ENCODE data around the gene NDRG2. TPM values are rescaled to one million over a fixed set of nuclear protein-coding genes. Genes with fewer than 3 reads are reported as not detected.

The NDRG2 gene
- polyA plus RNA-seq, 3 donors, result 6.8 to 11.7 (median 11.1) TPM

- H3K27ac Mint-ChIP-seq, result no peak overlapping the region
- intact Hi-C loops (cut with micrococcal nuclease), result no loop called here
- peaks cover 48 to 56% of the 10 kb centered on the region in 2 donors for H3K36me3 Mint-ChIP-seq
- TF ChIP-seq, protein P1, sequence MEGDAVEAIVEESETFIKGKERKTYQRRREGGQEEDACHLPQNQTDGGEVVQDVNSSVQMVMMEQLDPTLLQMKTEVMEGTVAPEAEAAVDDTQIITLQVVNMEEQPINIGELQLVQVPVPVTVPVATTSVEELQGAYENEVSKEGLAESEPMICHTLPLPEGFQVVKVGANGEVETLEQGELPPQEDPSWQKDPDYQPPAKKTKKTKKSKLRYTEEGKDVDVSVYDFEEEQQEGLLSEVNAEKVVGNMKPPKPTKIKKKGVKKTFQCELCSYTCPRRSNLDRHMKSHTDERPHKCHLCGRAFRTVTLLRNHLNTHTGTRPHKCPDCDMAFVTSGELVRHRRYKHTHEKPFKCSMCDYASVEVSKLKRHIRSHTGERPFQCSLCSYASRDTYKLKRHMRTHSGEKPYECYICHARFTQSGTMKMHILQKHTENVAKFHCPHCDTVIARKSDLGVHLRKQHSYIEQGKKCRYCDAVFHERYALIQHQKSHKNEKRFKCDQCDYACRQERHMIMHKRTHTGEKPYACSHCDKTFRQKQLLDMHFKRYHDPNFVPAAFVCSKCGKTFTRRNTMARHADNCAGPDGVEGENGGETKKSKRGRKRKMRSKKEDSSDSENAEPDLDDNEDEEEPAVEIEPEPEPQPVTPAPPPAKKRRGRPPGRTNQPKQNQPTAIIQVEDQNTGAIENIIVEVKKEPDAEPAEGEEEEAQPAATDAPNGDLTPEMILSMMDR (IDR thresholded peaks at IDR 0.05), result no peak
- peaks cover 51 to 55% of the 10 kb centered on the region in 2 donors for H3K36me3 ChIP-seq (replicated peaks in 1 of 2; ENCODE audit: control insufficient read depth in 1 of 2, insufficient read depth in 2 of 2, low read length in 2 of 2)
- no peak overlapping the region for H3K4me2 ChIP-seq (replicated peaks; ENCODE audit: extremely low read depth, low read length, poor library complexity, severe bottlenecking)
- peaks cover 0 to 3% (median 0%) of the 10 kb centered on the region in 3 donors for H3K27me3 Mint-ChIP-seq (ENCODE audit: low read depth in 3 of 3)
- H3K27me3 ChIP-seq (ENCODE audit: control insufficient read depth in 2 of 2, insufficient read depth in 2 of 2, low read length in 2 of 2), result no peaks in the 10 kb centered on the region
- WGBS (ENCODE audit: insufficient coverage), result no CpG with 5 or more reads among the region's 4 CpGs
- no peak overlapping the region for H3K4me3 Mint-ChIP-seq
- H4K20me1 ChIP-seq (ENCODE audit: insufficient read depth, low read length), result no peaks in the 10 kb centered on the region
- no peak for DNase-seq
- H3K9ac ChIP-seq (ENCODE audit: insufficient read depth, low read length, poor library complexity, severe bottlenecking), result no peak overlapping the region
- no peak overlapping the region for H2AFZ ChIP-seq (ENCODE audit: insufficient read depth, low read depth, low read length, poor library complexity, severe bottlenecking)
- no peak overlapping the region for H3K4me3 ChIP-seq (replicated peaks in 1 of 3; ENCODE audit: low read depth in 2 of 3, low read length in 3 of 3)
- no peaks in the 10 kb centered on the region for H3K9me3 ChIP-seq (replicated peaks in 1 of 2; ENCODE audit: control insufficient read depth in 1 of 2, insufficient read depth in 1 of 2, low read length in 2 of 2)
- peaks cover 0 to 1% (median 0%) of the 10 kb centered on the region in 7 donors for H3K9me3 Mint-ChIP-seq
- H3K27ac ChIP-seq (ENCODE audit: low read depth in 1 of 2, low read length in 2 of 2), result no peak overlapping the region
- no peaks in the 10 kb centered on the region for H3K4me1 Mint-ChIP-seq
- H3K79me2 ChIP-seq (ENCODE audit: insufficient read depth, low read length), result peaks cover 2% of the 10 kb centered on the region
- H3K4me1 ChIP-seq (ENCODE audit: control insufficient read depth in 1 of 2, insufficient read depth in 2 of 2, low read length in 2 of 2), result no peaks in the 10 kb centered on the region
Measured at GRCh38 chr14:20997115-20997514, 27.7 kb downstream of the NDRG2 start.

- no peaks in the 10 kb centered on the region for H3K9me3 ChIP-seq (replicated peaks in 1 of 2; ENCODE audit: control insufficient read depth in 1 of 2, insufficient read depth in 1 of 2, low read length in 2 of 2)
- H3K4me3 ChIP-seq (replicated peaks in 1 of 3; ENCODE audit: low read depth in 2 of 3, low read length in 3 of 3), result no peak overlapping the region
- no peaks in the 10 kb centered on the region for H3K4me1 ChIP-seq (ENCODE audit: control insufficient read depth in 1 of 2, insufficient read depth in 2 of 2, low read length in 2 of 2)
- Mint-ChIP-seq H3K27ac (no peak overlapping the region), H3K36me3 (peaks cover 52 to 62% of the 10 kb centered on the region in 2 donors), H3K27me3 (ENCODE audit: low read depth in 3 of 3) (peaks cover 0 to 3% (median 0%) of the 10 kb centered on the region in 3 donors), H3K4me1 (peaks cover 3% of the 10 kb centered on the region), H3K9me3 (peaks cover 0 to 1% (median 0%) of the 10 kb centered on the region in 7 donors), H3K4me3 (no peak overlapping the region)
- 95% methylated on average over 13 of the region's 14 CpGs for WGBS (ENCODE audit: insufficient coverage)
- no peaks in the 10 kb centered on the region for H3K27me3 ChIP-seq (ENCODE audit: control insufficient read depth in 2 of 2, insufficient read depth in 2 of 2, low read length in 2 of 2)
- H3K79me2 ChIP-seq (ENCODE audit: insufficient read depth, low read length), result peaks cover 8% of the 10 kb centered on the region
- DNase-seq, result no peak
- intact Hi-C loops (cut with micrococcal nuclease), result no loop called here
- H2AFZ ChIP-seq (ENCODE audit: insufficient read depth, low read depth, low read length, poor library complexity, severe bottlenecking), result no peak overlapping the region
- H4K20me1 ChIP-seq (ENCODE audit: insufficient read depth, low read length), result no peaks in the 10 kb centered on the region
- no peak overlapping the region for H3K9ac ChIP-seq (ENCODE audit: insufficient read depth, low read length, poor library complexity, severe bottlenecking)
- no peak overlapping the region for H3K4me2 ChIP-seq (replicated peaks; ENCODE audit: extremely low read depth, low read length, poor library complexity, severe bottlenecking)
- peaks cover 53 to 61% of the 10 kb centered on the region in 2 donors for H3K36me3 ChIP-seq (replicated peaks in 1 of 2; ENCODE audit: control insufficient read depth in 1 of 2, insufficient read depth in 2 of 2, low read length in 2 of 2)
- no peak overlapping the region for H3K27ac ChIP-seq (ENCODE audit: low read depth in 1 of 2, low read length in 2 of 2)
- TF ChIP-seq, protein P1 (IDR thresholded peaks at IDR 0.05), result no peak
Measured at GRCh38 chr14:20996521-20996920, 28.3 kb downstream of the NDRG2 start.
